ENCODE measurements around the gene EGFL8.

DNA sequence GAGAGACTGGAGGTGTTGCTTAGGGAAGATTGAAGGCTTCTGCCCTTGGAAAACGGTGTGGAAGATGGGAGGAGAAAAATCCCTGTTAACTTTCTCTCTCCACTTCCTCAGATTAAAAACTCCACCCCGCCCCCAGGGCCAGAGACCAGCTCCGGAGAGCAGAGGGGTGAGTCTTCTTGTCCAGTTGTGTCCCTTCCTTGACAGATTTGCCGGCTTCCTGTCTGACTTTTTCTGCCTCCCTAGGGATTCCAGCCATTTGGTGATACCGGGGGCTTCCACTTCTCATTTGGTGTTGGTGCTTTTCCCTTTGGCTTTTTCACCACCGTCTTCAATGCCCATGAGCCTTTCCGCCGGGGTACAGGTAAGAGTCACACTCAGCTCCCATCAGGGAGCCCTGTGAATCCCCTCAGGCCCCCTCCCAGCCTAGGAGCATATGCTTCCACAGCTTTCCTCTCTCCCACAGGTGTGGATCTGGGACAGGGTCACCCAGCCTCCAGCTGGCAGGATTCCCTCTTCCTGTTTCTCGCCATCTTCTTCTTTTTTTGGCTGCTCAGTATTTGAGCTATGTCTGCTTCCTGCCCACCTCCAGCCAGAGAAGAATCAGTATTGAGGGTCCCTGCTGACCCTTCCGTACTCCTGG, 15.5 kb downstream of the EGFL8 start:
- TF ChIP-seq, protein P1, sequence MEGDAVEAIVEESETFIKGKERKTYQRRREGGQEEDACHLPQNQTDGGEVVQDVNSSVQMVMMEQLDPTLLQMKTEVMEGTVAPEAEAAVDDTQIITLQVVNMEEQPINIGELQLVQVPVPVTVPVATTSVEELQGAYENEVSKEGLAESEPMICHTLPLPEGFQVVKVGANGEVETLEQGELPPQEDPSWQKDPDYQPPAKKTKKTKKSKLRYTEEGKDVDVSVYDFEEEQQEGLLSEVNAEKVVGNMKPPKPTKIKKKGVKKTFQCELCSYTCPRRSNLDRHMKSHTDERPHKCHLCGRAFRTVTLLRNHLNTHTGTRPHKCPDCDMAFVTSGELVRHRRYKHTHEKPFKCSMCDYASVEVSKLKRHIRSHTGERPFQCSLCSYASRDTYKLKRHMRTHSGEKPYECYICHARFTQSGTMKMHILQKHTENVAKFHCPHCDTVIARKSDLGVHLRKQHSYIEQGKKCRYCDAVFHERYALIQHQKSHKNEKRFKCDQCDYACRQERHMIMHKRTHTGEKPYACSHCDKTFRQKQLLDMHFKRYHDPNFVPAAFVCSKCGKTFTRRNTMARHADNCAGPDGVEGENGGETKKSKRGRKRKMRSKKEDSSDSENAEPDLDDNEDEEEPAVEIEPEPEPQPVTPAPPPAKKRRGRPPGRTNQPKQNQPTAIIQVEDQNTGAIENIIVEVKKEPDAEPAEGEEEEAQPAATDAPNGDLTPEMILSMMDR (IDR thresholded peaks at IDR 0.05), result no peak
- no peak for TF ChIP-seq POLR2A (IDR thresholded peaks at IDR 0.05)

Measured in Peyer's patch (tissue), 4 donors.